ENCODE data around the gene SUGP2. TPM values are rescaled to one million over a fixed set of nuclear protein-coding genes. Genes with fewer than 3 reads are reported as not detected.

Gene SUGP2
- total RNA-seq, 2 donors from 2014 or later: 41.8 to 99.6 TPM

- no peak for DNase-seq (ENCODE audit: low spot score)
- Histone ChIP-seq H3K27me3 (replicated peaks; ENCODE audit: insufficient read depth) (no peaks in the 10 kb centered on the region), H3K4me1 (replicated peaks) (no peaks in the 10 kb centered on the region), H3K9me3 (no peaks in the 10 kb centered on the region), H3K27ac (no peak overlapping the region), H3K36me3 (no peaks in the 10 kb centered on the region), H3K4me3 (no peak overlapping the region)
- WGBS: 91% methylated on average over 7 of the region's 7 CpGs
- TF ChIP-seq POLR2AphosphoS5 (IDR thresholded peaks at IDR 0.05): no peak
- no peak for TF ChIP-seq POLR2A (IDR thresholded peaks at IDR 0.05)
- no peak for TF ChIP-seq CTCF (IDR thresholded peaks at IDR 0.05)
- intact Hi-C loops (cut with DNase I): no loop called here
Measured at GRCh38 chr19:18951721-18952281, 81.5 kb downstream of the SUGP2 start.

DNA sequence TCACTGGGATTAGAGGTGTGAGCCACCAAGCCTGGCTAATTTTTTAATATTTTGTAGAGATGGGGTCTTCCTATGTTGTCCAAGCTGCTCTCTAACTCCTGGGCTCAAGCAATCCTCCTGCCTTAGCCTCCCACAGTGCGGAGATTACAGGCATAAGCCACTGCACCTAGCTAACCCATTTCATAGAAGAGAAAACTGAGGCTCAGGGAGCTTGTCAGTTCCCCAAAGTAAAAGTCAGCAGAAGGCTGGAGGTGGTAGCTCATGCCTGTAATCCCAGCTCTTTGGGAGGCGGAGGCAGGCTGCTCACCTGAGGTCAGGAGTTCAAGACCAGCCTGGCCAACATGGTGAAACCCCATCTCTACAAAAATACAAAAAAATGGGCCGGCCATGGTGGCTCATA lies 83.5 kb downstream of the SUGP2 start:
- WGBS: 94% methylated on average over 3 of the region's 3 CpGs
- H3K36me3 ChIP-seq: no peaks in the 10 kb centered on the region
- H3K27ac ChIP-seq: no peak overlapping the region
- H3K4me1 ChIP-seq (replicated peaks): no peaks in the 10 kb centered on the region
- intact Hi-C loops (cut with DNase I): no loop called here
- no peak for DNase-seq (ENCODE audit: low spot score)
- no peak for TF ChIP-seq POLR2AphosphoS5 (IDR thresholded peaks at IDR 0.05)
- no peak for TF ChIP-seq CTCF (IDR thresholded peaks at IDR 0.05)
- TF ChIP-seq POLR2A (IDR thresholded peaks at IDR 0.05): no peak
- H3K4me3 ChIP-seq: no peak overlapping the region
- H3K27me3 ChIP-seq (replicated peaks; ENCODE audit: insufficient read depth): no peaks in the 10 kb centered on the region
- no peaks in the 10 kb centered on the region for H3K9me3 ChIP-seq

DNA sequence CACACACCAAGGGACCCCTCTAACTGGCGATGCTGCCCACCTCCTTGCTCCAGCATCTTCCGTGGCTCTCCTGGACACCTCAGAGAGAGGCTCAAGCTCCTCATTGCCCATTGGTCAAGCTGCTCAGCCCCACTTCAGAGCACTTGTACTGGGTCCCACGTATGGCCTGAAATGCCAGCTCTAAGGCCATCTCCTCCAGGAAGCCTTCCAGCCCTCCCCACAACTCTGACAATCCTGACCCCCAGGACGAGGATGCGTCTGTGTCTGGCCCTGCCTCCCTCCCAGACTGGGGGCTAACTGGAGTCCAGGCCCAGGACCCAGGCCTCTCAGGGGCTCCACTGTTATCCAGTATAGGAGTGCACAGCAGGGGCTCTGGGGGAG lies 84.4 kb downstream of the SUGP2 start:
- no peak for DNase-seq (ENCODE audit: low spot score)
- H3K4me3 ChIP-seq: no peak overlapping the region
- TF ChIP-seq POLR2AphosphoS5 (IDR thresholded peaks at IDR 0.05) (no peak), CTCF (IDR thresholded peaks at IDR 0.05) (no peak), POLR2A (IDR thresholded peaks at IDR 0.05) (no peak)
- intact Hi-C loops (cut with DNase I): no loop called here
- no peaks in the 10 kb centered on the region for H3K36me3 ChIP-seq
- no peak overlapping the region for H3K27ac ChIP-seq
- H3K9me3 ChIP-seq: no peaks in the 10 kb centered on the region
- H3K27me3 ChIP-seq (replicated peaks; ENCODE audit: insufficient read depth): no peaks in the 10 kb centered on the region
- 87% methylated on average over 5 of the region's 5 CpGs for whole genome bisulfite sequencing
- no peaks in the 10 kb centered on the region for H3K4me1 ChIP-seq (replicated peaks)

DNA sequence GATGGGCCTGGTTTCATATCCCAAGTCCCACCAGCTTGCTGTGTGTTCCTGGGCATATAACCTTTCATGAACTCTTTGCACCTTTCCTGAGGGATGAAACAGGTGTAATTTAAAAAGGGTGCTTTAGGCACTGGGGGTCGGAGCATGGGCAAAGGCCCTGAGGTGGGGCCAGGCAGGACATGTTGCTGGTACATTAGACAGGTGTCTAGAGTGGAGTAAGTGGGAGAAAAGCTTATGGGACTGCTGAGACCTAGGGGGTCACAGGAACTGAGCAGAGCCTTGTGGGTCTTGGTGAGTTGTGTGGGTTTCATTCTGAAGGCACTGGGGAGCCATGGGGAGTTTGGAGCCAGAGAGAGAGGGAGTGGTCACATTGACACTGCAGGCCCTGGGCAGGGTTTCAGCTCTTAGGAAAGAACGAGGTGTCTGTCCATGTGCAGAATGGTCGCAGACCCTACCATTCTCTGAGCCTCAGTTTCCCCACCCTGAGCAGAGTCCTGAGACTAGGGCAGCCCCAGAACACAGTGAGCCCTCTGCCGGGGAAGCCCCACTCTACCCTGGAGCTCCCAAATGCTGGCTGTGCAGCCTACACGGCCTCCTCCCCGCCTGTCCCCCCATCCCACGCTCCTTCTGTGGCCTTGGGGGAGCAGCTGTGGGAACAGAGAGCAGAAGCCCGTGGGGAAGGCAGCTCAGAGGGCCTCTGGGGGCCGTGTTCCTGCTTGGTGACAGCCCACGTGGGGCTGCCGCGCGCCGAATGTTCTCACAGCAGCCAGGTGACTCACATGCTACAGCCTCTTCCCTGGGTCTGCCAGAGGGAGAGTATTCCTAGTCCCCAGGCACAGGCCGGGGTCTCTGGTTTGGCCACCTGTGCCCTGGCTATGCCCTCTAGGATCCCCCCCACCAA lies 85.0 kb downstream of the SUGP2 start:
- no peaks in the 10 kb centered on the region for H3K4me1 ChIP-seq (replicated peaks)
- H3K36me3 ChIP-seq: no peaks in the 10 kb centered on the region
- intact Hi-C loops (cut with DNase I): no loop called here
- 77% methylated on average over 15 of the region's 15 CpGs for WGBS
- no peaks in the 10 kb centered on the region for H3K9me3 ChIP-seq
- no peak overlapping the region for H3K4me3 ChIP-seq
- H3K27me3 ChIP-seq (replicated peaks; ENCODE audit: insufficient read depth): no peaks in the 10 kb centered on the region
- TF ChIP-seq POLR2A (IDR thresholded peaks at IDR 0.05) (no peak), CTCF (IDR thresholded peaks at IDR 0.05) (no peak), POLR2AphosphoS5 (IDR thresholded peaks at IDR 0.05) (no peak)
- H3K27ac ChIP-seq: no peak overlapping the region
- no peak for DNase-seq (ENCODE audit: low spot score)

GRCh38 chr19:18946918-18947317 lies 86.4 kb downstream of the SUGP2 start:
- Histone ChIP-seq H3K27me3 (replicated peaks; ENCODE audit: insufficient read depth) (no peaks in the 10 kb centered on the region), H3K4me3 (no peak overlapping the region), H3K9me3 (no peaks in the 10 kb centered on the region), H3K36me3 (no peaks in the 10 kb centered on the region), H3K4me1 (replicated peaks) (no peaks in the 10 kb centered on the region), H3K27ac (no peak overlapping the region)
- no peak for DNase-seq (ENCODE audit: low spot score)
- no peak for TF ChIP-seq POLR2AphosphoS5 (IDR thresholded peaks at IDR 0.05)
- no peak for TF ChIP-seq POLR2A (IDR thresholded peaks at IDR 0.05)
- no peak for TF ChIP-seq CTCF (IDR thresholded peaks at IDR 0.05)
- intact Hi-C loops (cut with DNase I): no loop called here
- 78% methylated on average over 14 of the region's 14 CpGs for WGBS

Measured in prostate gland (tissue), 2 donors.